Muscle of leg (tissue), 11 donors: ENCODE results near the gene RAB25. TPM values are rescaled to one million over a fixed set of nuclear protein-coding genes. Genes with fewer than 3 reads are reported as not detected.
"Not testable (repeated sequence)": the region's sequence is repeated elsewhere in the genome, so short reads cannot be mapped to it uniquely, and the experiment has no call there.

Experiments used
- DNase-seq: peaks from one replicate; pipeline ENCODE4 v3.0.0; 2013
- H3K27ac ChIP-seq: one replicate; pipeline ENCODE4 v1.5.1; 2013; ENCODE audit warnings: mild to moderate bottlenecking, low read length, control low read depth
- H3K27me3 ChIP-seq: one replicate; pipeline ENCODE4 v1.6.1; 2013; ENCODE audit warnings: low read length; ENCODE audit not compliant: control insufficient read depth, insufficient read depth
- H3K36me3 ChIP-seq: one replicate; pipeline ENCODE4 v1.6.1; 2013; ENCODE audit warnings: low read length; ENCODE audit not compliant: control insufficient read depth, insufficient read depth
- H3K4me1 ChIP-seq: one replicate; pipeline ENCODE4 v1.6.1; 2013; ENCODE audit warnings: low read length; ENCODE audit not compliant: control insufficient read depth, insufficient read depth
- H3K4me3 ChIP-seq: one replicate; pipeline ENCODE4 v1.5.1; 2013; ENCODE audit warnings: low read length, control low read depth
- H3K9me3 ChIP-seq: replicated peaks from 2 replicates; pipeline ENCODE4 v1.6.1; 2013; ENCODE audit warnings: low read depth, low read length; ENCODE audit not compliant: control insufficient read depth
- WGBS: methylation state at CpG from one replicate; pipeline ENCODE4 v1.1.5; 2013; ENCODE audit warnings: missing lambda C conversion rate; ENCODE audit not compliant: insufficient coverage; 5-methylcytosine and 5-hydroxymethylcytosine counted together
- polyA plus RNA-seq, 8 donors: library from polyadenylated mRNA; unstranded; fragments of 120-200 nt; gene quantifications; one replicate each; pipeline versions ENCODE4 v1.2.1 to v1.2.3, GENCODE V29; 2013; ENCODE audit warnings: inconsistent platforms in 1 of 8, low replicate concordance in 1 of 8; ENCODE audit not compliant: insufficient read length in 8 of 8, insufficient read depth in 1 of 8
- total RNA-seq: library from RNA; stranded (reverse); fragments of 120-200 nt; gene quantifications from one replicate; pipeline ENCODE4 v1.2.4, GENCODE V29; 2013

RAB25 gene
- total and polyA plus RNA-seq, 9 donors, result 0.16 to 7.4 (median 0.30) TPM; not detected in 1

DNA sequence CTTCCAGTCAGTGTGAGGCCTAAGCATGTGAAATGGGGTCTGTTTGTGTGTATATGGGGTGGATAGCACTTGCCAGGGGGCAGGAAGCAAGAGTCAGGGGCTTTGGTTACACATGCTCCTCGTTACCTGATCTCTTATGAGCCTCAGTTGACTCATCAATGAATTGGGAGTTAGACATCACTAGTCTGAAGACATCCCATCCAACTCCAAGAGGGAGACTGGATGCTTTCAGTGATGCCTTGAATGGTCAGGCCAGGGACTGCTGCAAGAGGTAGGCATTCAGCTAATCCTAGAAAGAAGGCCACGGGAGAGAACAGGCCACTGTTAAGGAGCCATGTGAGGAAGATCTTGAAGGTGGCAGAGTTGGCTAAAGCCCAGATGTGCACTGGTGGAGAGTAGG is 6.3 kb downstream of the RAB25 start:
- 23% methylated on average over 1 of the region's 2 CpGs for WGBS
- Histone ChIP-seq H3K27ac (no peak overlapping the region), H3K4me3 (no peak overlapping the region), H3K4me1 (peaks cover 14% of the 10 kb centered on the region), H3K9me3 (no peaks in the 10 kb centered on the region), H3K36me3 (no peaks in the 10 kb centered on the region), H3K27me3 (no peaks in the 10 kb centered on the region)
- no peak for DNase-seq

DNA sequence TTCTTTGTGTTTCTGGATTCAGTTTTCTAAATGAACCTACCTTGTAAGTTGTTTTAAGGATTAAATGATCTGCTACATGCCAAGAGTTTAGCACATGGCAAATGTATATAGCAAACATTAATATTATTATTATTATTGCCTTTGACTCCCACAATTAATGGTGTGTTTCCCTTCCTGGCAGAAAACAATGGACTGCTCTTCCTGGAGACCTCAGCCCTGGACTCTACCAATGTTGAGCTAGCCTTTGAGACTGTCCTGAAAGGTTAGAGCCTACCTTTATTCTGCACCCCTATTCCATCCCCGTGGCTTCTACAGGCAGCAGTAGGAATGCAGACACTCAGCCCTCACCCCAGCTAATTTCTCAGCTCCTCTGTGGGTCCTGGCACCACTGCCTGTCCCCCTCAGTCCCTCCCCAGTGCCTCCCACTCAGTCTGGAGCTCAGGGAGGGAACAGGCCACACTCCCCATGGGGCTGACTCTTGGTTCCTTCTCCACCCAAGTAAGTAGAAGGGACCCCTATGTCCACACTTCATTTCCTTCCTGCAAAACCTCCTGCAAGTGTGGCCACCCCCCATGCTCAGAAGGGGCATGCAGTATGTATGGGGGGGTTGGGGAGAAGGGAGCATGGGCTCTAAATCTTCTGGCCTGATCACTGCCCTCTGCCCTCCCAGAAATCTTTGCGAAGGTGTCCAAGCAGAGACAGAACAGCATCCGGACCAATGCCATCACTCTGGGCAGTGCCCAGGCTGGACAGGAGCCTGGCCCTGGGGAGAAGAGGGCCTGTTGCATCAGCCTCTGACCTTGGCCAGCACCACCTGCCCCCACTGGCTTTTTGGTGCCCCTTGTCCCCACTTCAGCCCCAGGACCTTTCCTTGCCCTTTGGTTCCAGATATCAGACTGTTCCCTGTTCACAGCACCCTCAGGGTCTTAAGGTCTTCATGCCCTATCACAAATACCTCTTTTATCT is 8.8 kb downstream of the RAB25 start:
- WGBS, result 88% methylated on average over 3 of the region's 3 CpGs
- H3K27ac ChIP-seq, result peak overlapping the region; percentile 69

DNA sequence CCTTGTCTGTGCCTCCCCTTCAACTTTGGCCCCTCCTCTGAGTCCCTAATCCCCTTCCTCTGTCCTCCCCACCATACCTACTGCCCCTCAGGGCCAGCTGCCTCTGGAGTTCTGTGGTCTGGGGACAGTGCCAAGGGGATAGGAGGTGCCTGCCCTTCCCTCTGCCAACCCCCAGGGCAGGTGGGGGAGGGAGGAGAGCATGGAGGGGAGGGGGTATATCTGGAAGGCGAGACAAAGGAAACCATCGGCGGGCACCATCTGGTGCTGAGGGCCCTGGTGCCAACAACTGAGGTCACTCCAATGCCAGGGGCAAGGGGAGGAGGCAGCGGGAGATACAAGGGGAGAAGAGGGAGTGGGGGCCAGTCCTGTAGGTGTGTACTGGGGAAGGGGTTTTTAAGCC is 9.6 kb downstream of the RAB25 start:
- Histone ChIP-seq H3K27me3 (no peaks in the 10 kb centered on the region), H3K4me3 (no peak overlapping the region), H3K9me3 (no peaks in the 10 kb centered on the region), H3K36me3 (peaks cover 19% of the 10 kb centered on the region), H3K27ac (peak overlapping the region; percentile 69), H3K4me1 (peaks cover 29% of the 10 kb centered on the region)
- WGBS, result 55% methylated on average over 3 of the region's 4 CpGs
- peak; percentile 61 for DNase-seq

More for the DNA sequence above, 8.8 kb downstream of the RAB25 start:
- H3K36me3 ChIP-seq, result peaks cover 11% of the 10 kb centered on the region
- no peak for DNase-seq
- no peaks in the 10 kb centered on the region for H3K9me3 ChIP-seq
- no peaks in the 10 kb centered on the region for H3K27me3 ChIP-seq
- peaks cover 21% of the 10 kb centered on the region for H3K4me1 ChIP-seq
- H3K4me3 ChIP-seq, result no peak overlapping the region

DNA sequence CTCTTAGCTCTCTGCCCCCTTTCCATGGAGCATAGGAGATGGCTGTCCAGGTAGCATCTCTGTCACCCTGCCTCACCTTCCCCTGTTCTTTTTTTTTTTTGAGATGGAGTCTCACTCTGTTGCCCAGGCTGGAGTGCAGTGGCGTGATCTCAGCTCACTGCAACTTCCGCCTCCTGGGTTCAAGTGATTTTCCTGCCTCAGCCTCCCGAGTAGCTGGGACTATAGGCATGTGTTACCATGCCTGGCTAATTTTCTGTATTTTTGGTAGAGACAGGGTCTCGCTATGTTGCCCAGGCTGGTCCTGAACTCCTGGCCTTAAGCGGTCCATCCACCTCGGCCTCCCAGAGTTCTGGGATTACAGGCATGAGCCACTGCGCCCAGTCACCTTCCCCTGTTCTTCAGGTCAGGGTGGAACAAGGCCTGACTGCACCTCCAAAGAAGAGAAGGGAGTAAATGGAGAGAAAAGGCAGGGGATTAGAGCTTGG is 10.4 kb downstream of the RAB25 start:
- DNase-seq, H3K4me3 ChIP-seq, H3K27ac ChIP-seq, H3K9me3 ChIP-seq, H3K27me3 ChIP-seq: not testable (repeated sequence)
- H3K4me1 ChIP-seq, result peaks cover 37% of the 10 kb centered on the region
- peaks cover 27% of the 10 kb centered on the region for H3K36me3 ChIP-seq
- 92% methylated on average over 2 of the region's 7 CpGs for WGBS

DNA sequence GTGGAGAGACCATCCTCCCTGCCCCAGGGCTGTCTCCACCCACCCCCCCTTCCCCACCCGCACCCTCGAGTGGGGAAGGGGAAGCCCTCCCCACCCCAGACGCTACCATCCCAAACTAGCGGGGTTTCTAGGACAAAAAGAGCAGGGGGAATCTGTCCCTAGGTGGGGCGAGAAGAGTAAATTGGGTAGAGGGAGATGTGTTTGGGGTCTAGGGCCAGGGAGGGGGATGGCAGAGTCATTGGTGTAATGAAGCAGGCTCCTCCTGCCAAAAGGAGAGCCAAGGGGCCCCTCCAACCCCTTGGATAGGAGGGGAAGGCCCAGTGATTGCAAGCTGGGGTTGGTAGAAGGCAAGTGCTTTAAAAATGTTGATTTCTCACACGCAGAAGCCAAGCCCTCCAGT is 11.3 kb downstream of the RAB25 start:
- peaks cover 46% of the 10 kb centered on the region for H3K4me1 ChIP-seq
- peaks cover 36% of the 10 kb centered on the region for H3K36me3 ChIP-seq
- whole genome bisulfite sequencing, result no CpG with 5 or more reads among the region's 6 CpGs
- no peaks in the 10 kb centered on the region for H3K9me3 ChIP-seq
- DNase-seq, result no peak
- H3K27me3 ChIP-seq, result no peaks in the 10 kb centered on the region
- H3K4me3 ChIP-seq, result no peak overlapping the region
- H3K27ac ChIP-seq, result no peak overlapping the region

DNA sequence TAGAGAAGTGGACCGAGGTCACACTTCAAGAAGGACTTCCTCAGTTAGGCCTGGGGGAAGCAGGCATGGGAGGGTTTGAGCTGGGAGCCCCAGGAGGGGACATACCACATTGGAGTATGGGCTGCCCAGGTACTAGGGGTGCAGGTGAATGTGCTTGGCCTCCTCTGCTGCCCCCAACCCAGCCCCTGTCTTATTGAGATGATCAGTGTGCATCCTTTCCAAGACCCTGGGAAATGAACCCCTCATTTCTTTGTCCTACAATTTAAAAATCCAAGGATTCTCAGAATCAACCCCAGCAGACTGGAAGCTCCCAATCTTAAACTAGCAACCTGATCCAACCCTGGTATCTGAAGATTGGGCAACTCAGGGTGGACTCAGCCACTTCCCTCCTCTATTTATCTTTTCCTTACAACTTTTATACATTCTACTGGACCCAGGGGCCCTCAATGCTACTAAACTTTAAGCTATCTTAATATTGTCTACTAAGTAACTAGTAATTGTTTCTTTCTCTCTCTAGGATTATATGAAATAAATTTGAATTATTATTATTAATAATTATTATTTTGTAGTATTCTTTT is 12.2 kb downstream of the RAB25 start:
- WGBS, result 25% methylated on average over 1 of the region's 1 CpG
- Histone ChIP-seq H3K27ac (no peak overlapping the region), H3K4me3 (no peak overlapping the region), H3K36me3 (peaks cover 43% of the 10 kb centered on the region), H3K9me3 (no peaks in the 10 kb centered on the region), H3K27me3 (no peaks in the 10 kb centered on the region), H3K4me1 (peaks cover 54% of the 10 kb centered on the region)
- no peak for DNase-seq

DNA sequence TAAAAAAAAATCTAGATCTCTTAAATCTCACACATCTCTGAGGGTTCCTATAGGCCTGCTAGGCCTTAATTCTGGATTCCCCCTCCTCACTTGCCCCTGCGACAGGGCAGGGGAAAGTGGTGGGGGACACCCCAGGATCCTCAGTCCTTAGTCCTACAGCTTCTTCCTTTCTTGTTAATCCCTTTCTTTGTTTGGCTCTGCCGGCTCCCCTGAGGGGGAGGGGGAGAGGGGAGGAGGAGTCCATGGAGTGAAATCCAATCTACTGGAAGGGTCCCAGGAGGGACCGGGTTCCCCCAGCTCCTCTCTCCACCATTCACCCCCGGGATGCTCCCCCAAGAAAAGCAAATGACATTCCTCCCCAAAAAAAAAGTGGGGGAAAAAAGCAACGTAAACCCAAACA is 12.8 kb downstream of the RAB25 start:
- peaks cover 43% of the 10 kb centered on the region for H3K36me3 ChIP-seq
- H3K4me1 ChIP-seq, result peaks cover 59% of the 10 kb centered on the region
- no peaks in the 10 kb centered on the region for H3K27me3 ChIP-seq
- H3K9me3 ChIP-seq, result no peaks in the 10 kb centered on the region
- no peak for DNase-seq
- H3K27ac ChIP-seq, result no peak overlapping the region
- H3K4me3 ChIP-seq, result no peak overlapping the region
- WGBS, result no CpG with 5 or more reads among the region's 5 CpGs

DNA sequence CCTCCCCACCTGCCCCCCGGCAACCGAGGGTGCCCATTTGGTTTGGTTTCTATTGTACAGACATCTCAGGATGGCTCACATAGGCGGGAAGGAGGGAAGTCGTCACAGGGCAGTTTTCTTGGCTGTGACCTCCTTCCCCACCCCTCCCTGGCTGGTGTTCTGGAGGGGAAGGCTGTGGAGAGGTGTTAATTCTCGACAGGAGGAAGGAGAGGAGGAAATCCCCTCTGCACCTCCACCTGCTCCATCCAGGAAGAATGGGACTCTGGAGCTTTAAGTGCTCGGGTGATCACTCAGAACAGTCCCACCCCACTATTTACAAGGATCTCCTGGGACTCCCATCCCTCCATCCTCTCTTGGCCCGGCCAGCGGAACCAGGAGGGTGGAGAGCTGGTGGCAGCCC is 13.7 kb downstream of the RAB25 start:
- Histone ChIP-seq H3K4me1 (peaks cover 65% of the 10 kb centered on the region), H3K4me3 (no peak overlapping the region), H3K9me3 (no peaks in the 10 kb centered on the region), H3K27me3 (no peaks in the 10 kb centered on the region), H3K36me3 (peaks cover 46% of the 10 kb centered on the region), H3K27ac (no peak overlapping the region)
- WGBS, result no CpG with 5 or more reads among the region's 8 CpGs
- DNase-seq, result no peak

DNA sequence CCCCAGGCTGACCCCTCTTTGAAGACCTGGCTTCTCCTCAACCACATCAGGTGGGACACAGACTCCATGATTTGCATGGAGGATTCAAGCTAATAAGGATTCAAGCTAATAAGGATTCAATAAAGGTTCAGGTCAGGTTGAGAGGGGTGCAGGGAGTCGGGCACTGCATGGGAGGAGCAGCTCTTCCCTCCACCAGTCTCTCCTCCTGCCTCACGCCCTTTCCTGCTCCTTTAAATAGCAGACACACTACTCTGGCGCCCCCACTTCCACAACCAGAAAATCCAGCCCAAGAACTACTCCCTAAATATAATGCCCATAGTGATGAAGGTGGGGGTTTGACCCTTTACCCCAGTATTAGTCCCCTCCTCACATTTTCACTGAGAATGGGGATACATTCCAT is 14.2 kb downstream of the RAB25 start:
- H3K4me3 ChIP-seq, result no peak overlapping the region
- no CpG with 5 or more reads among the region's 3 CpGs for WGBS
- H3K27me3 ChIP-seq, result no peaks in the 10 kb centered on the region
- no peak for DNase-seq
- H3K4me1 ChIP-seq, result peaks cover 65% of the 10 kb centered on the region
- no peaks in the 10 kb centered on the region for H3K9me3 ChIP-seq
- peak overlapping the region; percentile 24 for H3K27ac ChIP-seq
- H3K36me3 ChIP-seq, result peaks cover 48% of the 10 kb centered on the region

DNA sequence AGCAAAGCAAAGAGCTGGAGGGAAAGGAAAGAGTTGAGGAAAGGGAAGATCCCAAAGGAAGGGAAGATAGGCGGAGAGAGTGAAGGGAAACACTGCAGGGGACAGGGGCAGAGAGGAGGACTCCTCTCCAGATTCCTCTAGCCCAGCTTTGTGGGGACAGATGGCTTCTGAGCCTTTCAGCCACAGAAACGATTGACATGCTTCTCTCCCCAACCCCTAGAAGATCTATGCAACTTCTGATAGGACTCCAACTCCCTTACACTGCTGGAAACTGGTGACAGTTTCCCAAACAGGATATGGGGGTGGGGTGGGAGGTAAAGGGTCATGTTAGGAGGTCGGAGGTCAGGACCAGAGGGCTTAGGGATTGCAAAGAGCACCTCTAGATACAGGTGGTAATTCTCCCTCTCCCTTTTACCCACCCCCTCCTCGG is 14.8 kb downstream of the RAB25 start:
- Histone ChIP-seq H3K4me3 (no peak overlapping the region), H3K27me3 (no peaks in the 10 kb centered on the region), H3K27ac (no peak overlapping the region), H3K36me3 (peaks cover 48% of the 10 kb centered on the region), H3K4me1 (peaks cover 65% of the 10 kb centered on the region), H3K9me3 (no peaks in the 10 kb centered on the region)
- no CpG with 5 or more reads among the region's 4 CpGs for WGBS
- DNase-seq, result no peak
